GM12892 (cell line): ENCODE data around the gene TXLNG.

Experiments used
- POLR2A ChIP-seq: IDR thresholded peaks from 2 replicates; pipeline ENCODE4 v1.6.1; 2011; ENCODE audit warnings: low read depth, low read length, control low read depth
- POLR2AphosphoS5 ChIP-seq: IDR thresholded peaks from 2 replicates; pipeline ENCODE4 v1.6.1; 2011; ENCODE audit warnings: low read depth, low read length, control low read depth

DNA sequence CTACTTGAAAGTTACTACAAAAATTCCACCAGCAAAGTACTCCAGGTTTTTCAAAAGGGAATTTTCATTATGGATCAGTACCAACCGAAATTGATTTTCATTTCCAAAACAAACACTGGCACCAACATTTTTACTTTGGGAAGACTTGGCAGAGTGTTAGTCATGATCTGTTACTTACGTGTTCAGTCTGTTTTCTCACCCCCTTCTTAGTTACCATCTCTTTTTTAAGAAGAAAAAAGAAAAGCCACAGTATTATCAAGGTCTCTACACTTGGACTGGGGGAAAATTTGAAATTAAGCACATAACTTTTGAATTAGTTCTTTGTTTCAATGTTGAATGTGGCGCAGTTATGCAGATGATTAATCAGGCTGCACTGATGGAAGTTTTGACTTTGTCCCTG is 56.4 kb downstream of the TXLNG start:
- TF ChIP-seq POLR2A: no peak
- no peak for TF ChIP-seq POLR2AphosphoS5
